Measurements from ENCODE around the gene JAM2.

GRCh38 chr21:25589887-25590286 is 49.2 kb upstream of the JAM2 start:
- TF ChIP-seq ETV6 (conservative IDR thresholded peaks at IDR 0.05 in 1 of 2, IDR thresholded peaks at IDR 0.05 in 1 of 2; ENCODE audit: borderline replicate concordance in 1 of 2, low read depth in 1 of 2) (no peak), CTCF (IDR thresholded peaks at IDR 0.05 in 2 of 3, conservative IDR thresholded peaks at IDR 0.05 in 1 of 3; ENCODE audit: control insufficient read depth in 2 of 3, extremely low read depth in 1 of 3, insufficient read depth in 1 of 3, low read depth in 3 of 3, low read length in 3 of 3) (no peak), SMC3 (IDR thresholded peaks at IDR 0.05; ENCODE audit: borderline replicate concordance, low read length) (no peak), NRF1 (conservative IDR thresholded peaks at IDR 0.05; ENCODE audit: low read depth, low read length) (no peak), POLR2AphosphoS5 (IDR thresholded peaks at IDR 0.05; ENCODE audit: low read length) (no peak), RAD21 (IDR thresholded peaks at IDR 0.05; ENCODE audit: insufficient read depth, low read depth, low read length) (no peak)
